ENCODE measurements around the gene KCNJ14. TPM values are rescaled to one million over a fixed set of nuclear protein-coding genes. Genes with fewer than 3 reads are reported as not detected.
A peak's percentile ranks its signal among the peaks of the same experiment; 100 is the strongest.

The KCNJ14 gene
- total and polyA plus RNA-seq, 9 donors, result 0.48 to 1.2 (median 0.91) TPM

DNA sequence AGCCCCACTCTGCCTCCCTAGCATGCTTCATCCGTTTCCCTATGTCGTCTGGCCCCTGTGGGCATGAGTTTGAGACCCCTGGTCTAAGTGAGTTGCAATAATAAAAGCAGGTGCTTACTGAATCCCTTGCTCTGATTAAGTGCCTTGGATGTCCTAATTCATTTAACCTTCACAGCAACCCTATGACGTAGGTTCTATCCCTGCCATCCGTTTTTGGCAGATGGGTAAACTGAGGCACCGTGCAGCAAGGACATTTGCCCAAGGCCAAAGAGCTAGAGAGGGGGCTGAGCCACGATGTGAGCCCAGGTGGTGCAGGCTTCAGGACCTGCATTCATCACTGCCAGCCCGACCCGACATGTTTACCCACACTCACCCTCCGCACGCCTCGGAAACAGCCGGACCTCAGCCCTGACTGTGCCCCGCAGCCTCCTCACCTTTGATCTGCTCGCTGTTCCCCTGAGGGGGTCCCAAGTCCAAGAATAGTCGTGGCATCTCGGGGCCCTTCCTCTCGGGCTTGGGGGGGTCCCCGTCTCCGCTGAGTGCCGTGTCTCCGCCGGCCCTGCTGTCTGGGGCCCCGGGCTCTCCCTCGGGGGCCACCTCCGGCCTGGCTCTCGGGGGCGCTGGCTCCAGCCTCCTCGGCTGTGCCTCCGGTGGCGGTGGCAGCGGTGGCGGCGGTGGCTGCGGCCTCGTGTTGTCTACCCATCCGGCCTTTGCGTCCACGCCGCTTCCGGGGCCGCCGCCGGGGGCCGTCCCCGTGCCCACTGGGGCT, 41.8 kb downstream of the KCNJ14 start:
- H3K27ac ChIP-seq (ENCODE audit: low read length), result no peak overlapping the region
- no peaks in the 10 kb centered on the region for H3K36me3 ChIP-seq (ENCODE audit: control insufficient read depth, insufficient read depth, low read length)
- WGBS (ENCODE audit: insufficient coverage), result 67% methylated on average over 39 of the region's 45 CpGs
- no peaks in the 10 kb centered on the region for H3K9me3 ChIP-seq (replicated peaks; ENCODE audit: control insufficient read depth, low read depth, low read length)
- peaks cover 64% of the 10 kb centered on the region for H3K27me3 ChIP-seq (ENCODE audit: control insufficient read depth, insufficient read depth, low read length)
- peaks cover 14% of the 10 kb centered on the region for H3K4me1 ChIP-seq (ENCODE audit: control insufficient read depth, insufficient read depth, low read length)
- DNase-seq, result no peak
- H3K4me3 ChIP-seq (ENCODE audit: low read length), result no peak overlapping the region

DNA sequence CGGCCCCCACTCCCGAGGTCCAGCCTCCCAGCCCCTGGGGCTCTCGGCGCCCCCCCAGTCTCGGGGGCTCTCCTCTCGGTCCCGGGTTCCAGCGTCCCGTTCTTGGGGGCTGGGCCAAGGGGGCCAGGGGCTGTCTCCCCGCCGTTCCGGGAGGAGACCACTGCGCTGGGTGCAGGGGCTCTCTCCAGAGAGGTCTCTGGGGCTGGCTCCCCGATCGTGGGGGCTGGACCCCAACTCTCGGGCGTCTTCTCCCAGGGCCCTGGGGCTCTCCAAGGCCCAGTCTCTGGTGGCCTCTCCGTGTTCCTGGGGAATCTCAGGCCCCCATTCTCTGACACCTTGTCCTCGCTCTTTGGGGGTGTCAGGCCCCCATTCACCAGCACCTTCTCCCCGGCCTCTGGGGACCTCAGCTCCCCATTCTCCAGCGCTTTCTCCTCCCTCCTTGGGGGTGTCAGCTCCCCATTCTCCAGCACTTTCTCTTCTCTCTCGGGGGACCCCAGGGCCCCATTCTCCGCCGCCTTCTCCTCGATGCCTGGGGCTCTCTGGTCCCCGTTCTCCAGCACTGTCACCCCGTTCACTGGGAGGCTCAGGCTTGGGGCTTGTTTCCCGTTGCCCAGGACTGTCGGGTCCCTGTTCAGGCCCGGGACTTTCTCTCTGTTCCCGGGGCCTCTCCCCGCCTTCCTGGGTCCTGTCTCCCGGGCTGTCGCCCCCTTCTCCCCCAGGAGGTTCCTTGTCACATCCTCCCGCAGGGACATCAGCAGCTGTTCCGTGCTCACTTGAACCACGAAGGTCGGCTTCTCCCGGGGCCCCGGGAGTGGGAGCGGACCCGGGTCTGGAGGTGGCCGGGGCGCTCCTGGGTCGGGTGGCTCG, 42.6 kb downstream of the KCNJ14 start:
- H3K4me3 ChIP-seq (ENCODE audit: low read length), result no peak overlapping the region

DNA sequence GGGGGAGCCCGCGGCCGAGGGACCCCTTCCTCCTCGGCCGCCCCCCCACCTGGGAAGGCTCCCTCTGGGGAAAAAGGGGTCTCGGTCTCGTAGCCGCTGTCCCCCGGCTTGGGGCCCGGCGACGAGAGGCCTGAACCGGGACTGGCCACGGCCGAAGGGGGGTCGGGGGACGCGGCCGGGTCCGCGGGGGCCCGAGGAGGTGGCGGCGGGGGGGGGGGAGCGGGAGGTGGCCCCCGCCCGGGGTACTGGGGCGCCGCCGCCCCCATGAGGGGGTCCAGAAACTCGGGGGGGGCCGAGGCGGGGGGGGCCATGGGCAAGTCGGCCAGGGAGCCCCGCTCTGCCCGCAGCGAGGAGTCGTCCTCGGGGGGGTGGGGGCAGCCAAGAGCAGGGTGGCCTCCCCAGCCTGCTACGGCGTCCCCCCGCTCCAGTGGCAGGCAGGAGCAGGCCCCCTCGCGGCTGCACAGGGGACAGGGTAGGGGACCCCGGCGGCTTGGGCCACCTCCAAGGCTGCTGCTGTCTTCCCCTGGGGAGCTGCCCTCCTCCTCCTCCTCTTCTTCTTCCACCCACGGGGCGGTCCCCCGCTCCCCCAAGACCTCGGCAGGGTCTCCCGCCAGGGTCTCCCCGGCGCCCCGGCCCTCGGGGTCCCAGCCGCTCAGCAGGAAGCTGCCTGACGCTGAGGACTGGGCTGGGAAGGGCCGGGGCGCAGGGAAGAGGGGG, 43.4 kb downstream of the KCNJ14 start:
- H3K4me3 ChIP-seq (ENCODE audit: low read length), result no peak overlapping the region
- H3K27me3 ChIP-seq (ENCODE audit: control insufficient read depth, insufficient read depth, low read length), result peaks cover 59% of the 10 kb centered on the region
- peaks cover 5% of the 10 kb centered on the region for H3K4me1 ChIP-seq (ENCODE audit: control insufficient read depth, insufficient read depth, low read length)
- 33% methylated on average over 18 of the region's 59 CpGs for WGBS (ENCODE audit: insufficient coverage)
- no peaks in the 10 kb centered on the region for H3K36me3 ChIP-seq (ENCODE audit: control insufficient read depth, insufficient read depth, low read length)
- H3K9me3 ChIP-seq (replicated peaks; ENCODE audit: control insufficient read depth, low read depth, low read length), result no peaks in the 10 kb centered on the region
- no peak for DNase-seq
- H3K27ac ChIP-seq (ENCODE audit: low read length), result no peak overlapping the region

More for the DNA sequence above, 42.6 kb downstream of the KCNJ14 start:
- no peak for DNase-seq
- Histone ChIP-seq H3K36me3 (ENCODE audit: control insufficient read depth, insufficient read depth, low read length) (no peaks in the 10 kb centered on the region), H3K27me3 (ENCODE audit: control insufficient read depth, insufficient read depth, low read length) (peaks cover 64% of the 10 kb centered on the region), H3K9me3 (replicated peaks; ENCODE audit: control insufficient read depth, low read depth, low read length) (no peaks in the 10 kb centered on the region), H3K4me1 (ENCODE audit: control insufficient read depth, insufficient read depth, low read length) (peaks cover 8% of the 10 kb centered on the region), H3K27ac (ENCODE audit: low read length) (no peak overlapping the region)
- WGBS (ENCODE audit: insufficient coverage), result 69% methylated on average over 37 of the region's 46 CpGs

DNA sequence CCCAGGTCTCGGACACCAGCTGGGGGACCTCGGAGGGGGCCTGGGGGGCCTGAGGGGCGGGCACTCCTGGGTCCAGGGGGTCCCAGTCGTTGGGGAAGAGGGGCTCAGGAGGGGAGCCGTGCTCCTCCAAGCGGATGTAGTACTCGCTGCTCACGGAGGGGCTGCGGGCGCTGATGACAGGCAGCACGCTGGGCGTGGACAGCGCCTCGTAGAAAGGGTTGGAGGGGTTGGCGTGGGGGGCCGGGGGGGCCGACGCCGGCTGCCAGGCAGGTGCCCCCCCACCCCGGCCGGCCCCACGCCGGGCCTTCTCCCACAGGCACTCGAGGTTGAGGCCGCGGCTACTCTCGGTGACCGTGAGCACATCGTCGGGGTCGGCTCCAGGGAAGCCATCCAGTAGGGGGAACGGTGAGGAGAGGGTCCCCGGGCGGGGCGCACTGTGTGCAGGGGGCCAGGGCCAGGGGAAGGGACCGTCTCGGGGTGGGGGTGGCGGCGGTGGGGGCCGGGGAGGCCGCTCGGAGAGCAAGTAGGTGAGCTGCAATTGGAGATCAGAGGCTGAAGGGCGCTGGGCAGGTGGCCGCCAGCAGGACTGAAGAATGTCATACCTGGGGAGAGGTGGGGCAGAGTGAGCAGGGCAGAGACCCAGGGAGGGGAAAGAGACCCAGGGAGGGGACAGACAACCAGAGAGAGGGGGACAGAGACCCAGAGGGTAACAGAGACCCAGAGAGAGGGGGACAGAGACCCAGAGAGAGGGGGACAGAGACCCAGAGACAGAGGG, 44.1 kb downstream of the KCNJ14 start:
- Histone ChIP-seq H3K9me3 (replicated peaks; ENCODE audit: control insufficient read depth, low read depth, low read length) (no peaks in the 10 kb centered on the region), H3K36me3 (ENCODE audit: control insufficient read depth, insufficient read depth, low read length) (no peaks in the 10 kb centered on the region), H3K4me1 (ENCODE audit: control insufficient read depth, insufficient read depth, low read length) (no peaks in the 10 kb centered on the region), H3K27me3 (ENCODE audit: control insufficient read depth, insufficient read depth, low read length) (peaks cover 53% of the 10 kb centered on the region), H3K27ac (ENCODE audit: low read length) (no peak overlapping the region), H3K4me3 (ENCODE audit: low read length) (no peak overlapping the region)
- WGBS (ENCODE audit: insufficient coverage), result 55% methylated on average over 40 of the region's 44 CpGs
- no peak for DNase-seq

DNA sequence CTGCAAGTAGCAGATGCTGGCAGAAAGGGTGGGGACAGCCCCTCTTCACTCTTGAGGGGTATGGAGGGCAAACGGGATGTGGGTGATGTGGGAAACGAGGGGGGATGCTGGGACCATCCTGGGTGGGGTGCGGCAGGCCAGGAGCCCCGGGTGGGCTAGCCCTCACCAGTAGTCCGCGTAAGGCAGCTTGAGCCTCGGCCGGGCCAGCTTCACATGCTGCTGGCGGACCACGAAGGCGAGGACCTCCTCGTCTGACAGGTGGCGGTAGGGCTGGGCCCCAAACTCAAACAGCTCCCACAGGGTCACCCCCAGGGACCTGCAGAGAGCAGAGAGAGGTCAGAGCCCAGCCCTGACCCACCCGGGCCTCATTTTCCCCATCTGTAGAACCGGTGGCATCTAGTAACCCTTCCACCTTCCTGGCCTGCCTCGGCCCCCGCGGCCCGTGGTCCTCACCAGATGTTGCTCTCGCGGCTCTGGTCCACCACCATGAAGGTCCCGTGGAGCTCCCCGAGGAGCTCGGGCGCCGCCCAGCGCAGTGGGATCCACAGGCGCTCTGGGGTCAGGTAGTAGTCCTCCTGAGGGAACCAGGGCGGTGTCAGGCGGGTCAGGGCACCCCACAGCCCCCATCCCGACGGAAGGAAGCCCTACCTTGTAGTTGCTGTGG, 45.6 kb downstream of the KCNJ14 start:
- H3K9me3 ChIP-seq (replicated peaks; ENCODE audit: control insufficient read depth, low read depth, low read length), result no peaks in the 10 kb centered on the region
- no peak for DNase-seq
- no peak overlapping the region for H3K4me3 ChIP-seq (ENCODE audit: low read length)
- H3K36me3 ChIP-seq (ENCODE audit: control insufficient read depth, insufficient read depth, low read length), result no peaks in the 10 kb centered on the region
- no peak overlapping the region for H3K27ac ChIP-seq (ENCODE audit: low read length)
- WGBS (ENCODE audit: insufficient coverage), result 47% methylated on average over 32 of the region's 32 CpGs
- peaks cover 44% of the 10 kb centered on the region for H3K27me3 ChIP-seq (ENCODE audit: control insufficient read depth, insufficient read depth, low read length)
- no peaks in the 10 kb centered on the region for H3K4me1 ChIP-seq (ENCODE audit: control insufficient read depth, insufficient read depth, low read length)

DNA sequence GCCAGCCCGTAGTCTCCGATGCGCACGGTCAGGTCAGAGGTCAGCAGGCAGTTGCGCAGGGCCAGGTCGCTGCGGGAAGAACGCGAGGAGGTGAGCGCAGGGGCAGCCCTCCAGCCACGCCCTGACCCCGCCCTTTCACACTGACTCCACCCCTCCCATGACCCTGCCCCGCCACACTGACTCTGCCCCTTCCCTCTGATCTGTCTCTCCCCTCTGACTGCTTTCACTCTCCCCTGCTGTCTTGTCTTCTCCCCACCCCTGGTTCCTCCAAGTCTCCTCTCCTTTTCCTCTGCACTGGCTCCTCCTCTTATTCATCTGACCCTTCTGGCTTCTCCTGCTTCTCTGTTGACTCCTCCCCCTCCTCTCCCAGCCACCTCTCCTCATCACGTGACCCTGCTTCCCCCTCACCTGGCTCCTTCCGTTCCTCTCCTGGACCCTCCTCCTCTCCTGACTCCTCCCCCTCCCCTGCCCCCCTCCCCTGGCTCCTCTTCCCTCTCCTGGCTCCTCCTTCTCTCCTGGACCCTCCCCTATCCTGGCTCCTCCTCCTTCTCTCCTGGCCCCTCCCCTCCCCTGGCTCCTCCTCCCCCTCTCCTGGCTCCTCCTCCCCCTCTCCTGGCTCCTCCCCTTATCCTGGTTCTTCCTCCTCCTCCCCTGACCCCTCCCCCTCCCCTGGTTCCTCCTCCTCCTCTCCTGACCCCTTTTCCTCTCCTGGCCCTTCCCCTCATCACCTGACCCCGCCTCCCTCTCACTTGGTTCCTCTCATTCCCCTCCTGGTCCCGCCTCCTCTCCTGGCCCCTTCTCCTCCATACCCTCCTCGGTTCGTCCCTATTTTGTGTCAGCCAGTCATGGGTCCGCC, 46.3 kb downstream of the KCNJ14 start:
- DNase-seq, result peak; percentile 38
- WGBS (ENCODE audit: insufficient coverage), result 4% methylated on average over 20 of the region's 20 CpGs
- no peak overlapping the region for H3K4me3 ChIP-seq (ENCODE audit: low read length)
- no peaks in the 10 kb centered on the region for H3K9me3 ChIP-seq (replicated peaks; ENCODE audit: control insufficient read depth, low read depth, low read length)
- H3K27ac ChIP-seq (ENCODE audit: low read length), result no peak overlapping the region
- no peaks in the 10 kb centered on the region for H3K4me1 ChIP-seq (ENCODE audit: control insufficient read depth, insufficient read depth, low read length)
- H3K27me3 ChIP-seq (ENCODE audit: control insufficient read depth, insufficient read depth, low read length), result peaks cover 44% of the 10 kb centered on the region
- no peaks in the 10 kb centered on the region for H3K36me3 ChIP-seq (ENCODE audit: control insufficient read depth, insufficient read depth, low read length)

DNA sequence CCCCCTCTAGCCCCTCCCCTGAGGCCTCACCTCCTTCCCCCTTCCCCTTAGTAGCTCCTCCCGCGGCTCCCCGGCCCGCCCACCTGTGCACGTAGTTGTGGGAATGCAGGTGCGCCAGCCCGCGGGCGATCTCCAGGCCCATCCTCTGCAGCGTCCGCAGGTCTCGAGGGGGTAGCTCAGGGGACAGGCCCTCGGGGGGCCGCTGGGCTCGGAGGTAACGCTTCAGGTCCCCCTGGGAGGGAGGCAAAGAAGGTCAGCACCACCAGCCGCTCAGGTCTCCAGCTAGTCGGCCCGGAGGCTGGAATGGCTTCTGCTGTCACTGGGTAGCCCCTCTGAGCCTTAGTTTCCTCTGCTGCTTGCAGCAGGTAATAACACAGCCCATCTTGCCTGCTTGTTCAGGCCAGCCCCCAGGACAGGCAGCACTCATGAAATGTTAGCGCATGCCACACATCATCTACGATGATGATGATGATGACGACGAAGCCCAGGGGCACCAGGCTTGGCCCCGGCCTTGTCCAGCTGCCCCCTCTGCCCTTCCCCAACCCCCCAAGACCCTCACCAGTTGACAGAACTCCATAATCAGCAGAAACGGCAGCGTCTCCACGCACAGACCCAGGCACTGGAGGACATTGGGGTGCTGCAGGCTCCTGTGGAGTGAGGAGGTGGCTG, 47.1 kb downstream of the KCNJ14 start:
- 21% methylated on average over 21 of the region's 27 CpGs for WGBS (ENCODE audit: insufficient coverage)
- Histone ChIP-seq H3K9me3 (replicated peaks; ENCODE audit: control insufficient read depth, low read depth, low read length) (no peaks in the 10 kb centered on the region), H3K27me3 (ENCODE audit: control insufficient read depth, insufficient read depth, low read length) (peaks cover 39% of the 10 kb centered on the region), H3K36me3 (ENCODE audit: control insufficient read depth, insufficient read depth, low read length) (no peaks in the 10 kb centered on the region), H3K4me1 (ENCODE audit: control insufficient read depth, insufficient read depth, low read length) (no peaks in the 10 kb centered on the region), H3K4me3 (ENCODE audit: low read length) (no peak overlapping the region), H3K27ac (ENCODE audit: low read length) (no peak overlapping the region)
- no peak for DNase-seq

DNA sequence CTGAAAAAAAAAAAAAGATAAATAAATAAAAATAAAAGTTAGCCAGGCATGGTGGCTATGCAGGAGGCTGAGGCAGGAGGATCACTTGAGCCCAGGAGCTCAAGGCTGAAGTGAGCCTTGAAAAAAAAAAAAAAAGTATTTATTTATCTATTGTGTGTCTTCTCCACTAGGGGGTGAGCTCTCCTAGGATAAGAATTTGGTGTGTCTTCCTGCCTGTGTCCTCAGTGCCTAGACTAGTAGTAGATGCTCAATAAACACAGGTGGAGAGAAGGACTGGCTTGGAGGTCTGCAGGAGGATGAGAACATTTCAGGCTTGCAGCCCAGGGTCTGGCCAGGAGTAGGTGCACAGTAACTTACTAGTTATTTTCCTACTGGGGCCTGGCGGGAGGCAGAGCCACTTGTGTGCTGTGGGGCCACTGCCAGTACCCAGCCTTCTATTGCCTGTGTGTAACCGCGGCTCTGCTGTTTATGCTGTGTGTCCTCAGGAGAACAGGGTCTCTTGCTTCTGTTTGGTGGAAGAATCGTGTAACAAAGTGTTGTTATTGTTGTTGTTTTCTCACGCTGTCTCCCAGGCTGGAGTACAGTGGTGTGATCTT, 50.9 kb downstream of the KCNJ14 start:
- Histone ChIP-seq H3K27ac (ENCODE audit: low read length) (no peak overlapping the region), H3K4me3 (ENCODE audit: low read length) (no peak overlapping the region), H3K27me3 (ENCODE audit: control insufficient read depth, insufficient read depth, low read length) (peaks cover 42% of the 10 kb centered on the region), H3K9me3 (replicated peaks; ENCODE audit: control insufficient read depth, low read depth, low read length) (no peaks in the 10 kb centered on the region), H3K4me1 (ENCODE audit: control insufficient read depth, insufficient read depth, low read length) (peaks cover 5% of the 10 kb centered on the region), H3K36me3 (ENCODE audit: control insufficient read depth, insufficient read depth, low read length) (no peaks in the 10 kb centered on the region)
- no peak for DNase-seq
- 90% methylated on average over 4 of the region's 5 CpGs for WGBS (ENCODE audit: insufficient coverage)

Measured in muscle of leg (tissue), 11 donors.